Liver (tissue), 3 donors: ENCODE data around the gene PHLDA2.

Source experiments
- EGR1 ChIP-seq, 2 donors: IDR thresholded peaks; 2 replicates each; pipeline ENCODE4 v1.6.1; 2016 to 2018; ENCODE audit warnings: antibody characterized with exemption in 2 of 2, low read depth in 2 of 2
- GABPA ChIP-seq, 2 donors: IDR thresholded peaks in 1 of 2; conservative IDR thresholded peaks in 1 of 2; 2 replicates each; pipeline ENCODE4 v1.6.1; 2016; ENCODE audit warnings: antibody characterized with exemption in 2 of 2, mild to moderate bottlenecking in 1 of 2, moderate library complexity in 1 of 2
- HNF4A ChIP-seq, 2 donors: conservative IDR thresholded peaks; 2 replicates each; pipeline ENCODE4 v1.6.1; 2016; ENCODE audit warnings: antibody characterized with exemption in 2 of 2, mild to moderate bottlenecking in 2 of 2
- RAD21 ChIP-seq, 2 donors: IDR thresholded peaks; 2 replicates each; pipeline ENCODE4 v1.6.1; 2016; ENCODE audit warnings: antibody characterized with exemption in 2 of 2, mild to moderate bottlenecking in 2 of 2
- RXRA ChIP-seq, 2 donors: IDR thresholded peaks; 2 replicates each; pipeline ENCODE4 v1.6.1; 2017 to 2018; ENCODE audit warnings: antibody characterized with exemption in 2 of 2, mild to moderate bottlenecking in 1 of 2
- SP1 ChIP-seq: IDR thresholded peaks from 2 replicates; pipeline ENCODE4 v1.6.1; 2018; ENCODE audit warnings: antibody characterized with exemption, mild to moderate bottlenecking
- TAF1 ChIP-seq: conservative IDR thresholded peaks from 2 replicates; pipeline ENCODE4 v1.6.1; 2016; ENCODE audit warnings: antibody characterized with exemption, mild to moderate bottlenecking
- YY1 ChIP-seq: IDR thresholded peaks from 2 replicates; pipeline ENCODE4 v1.6.1; 2016; ENCODE audit warnings: antibody characterized with exemption, mild to moderate bottlenecking
- TF ChIP-seq, protein P1 (sequence below): fragments of 150-350 bp; IDR thresholded peaks from 2 replicates; pipeline ENCODE4 v1.5.1; 2017; ENCODE audit warnings: improper control_type of control experiment, low read depth, low read length; ENCODE audit not compliant: missing input control
- TF ChIP-seq, protein P2 (sequence below): IDR thresholded peaks from 2 replicates; pipeline ENCODE4 v1.6.1; 2016; ENCODE audit warnings: antibody characterized with exemption
- TF ChIP-seq, protein P3 (sequence below): IDR thresholded peaks from 2 replicates; pipeline ENCODE4 v1.6.1; 2016; ENCODE audit warnings: antibody characterized with exemption
- TF ChIP-seq, protein P4 (sequence below): IDR thresholded peaks from 2 replicates; pipeline ENCODE4 v1.6.1; 2016; ENCODE audit warnings: antibody characterized with exemption
- donor health status: healthy.
- donor health status: healthy.

DNA sequence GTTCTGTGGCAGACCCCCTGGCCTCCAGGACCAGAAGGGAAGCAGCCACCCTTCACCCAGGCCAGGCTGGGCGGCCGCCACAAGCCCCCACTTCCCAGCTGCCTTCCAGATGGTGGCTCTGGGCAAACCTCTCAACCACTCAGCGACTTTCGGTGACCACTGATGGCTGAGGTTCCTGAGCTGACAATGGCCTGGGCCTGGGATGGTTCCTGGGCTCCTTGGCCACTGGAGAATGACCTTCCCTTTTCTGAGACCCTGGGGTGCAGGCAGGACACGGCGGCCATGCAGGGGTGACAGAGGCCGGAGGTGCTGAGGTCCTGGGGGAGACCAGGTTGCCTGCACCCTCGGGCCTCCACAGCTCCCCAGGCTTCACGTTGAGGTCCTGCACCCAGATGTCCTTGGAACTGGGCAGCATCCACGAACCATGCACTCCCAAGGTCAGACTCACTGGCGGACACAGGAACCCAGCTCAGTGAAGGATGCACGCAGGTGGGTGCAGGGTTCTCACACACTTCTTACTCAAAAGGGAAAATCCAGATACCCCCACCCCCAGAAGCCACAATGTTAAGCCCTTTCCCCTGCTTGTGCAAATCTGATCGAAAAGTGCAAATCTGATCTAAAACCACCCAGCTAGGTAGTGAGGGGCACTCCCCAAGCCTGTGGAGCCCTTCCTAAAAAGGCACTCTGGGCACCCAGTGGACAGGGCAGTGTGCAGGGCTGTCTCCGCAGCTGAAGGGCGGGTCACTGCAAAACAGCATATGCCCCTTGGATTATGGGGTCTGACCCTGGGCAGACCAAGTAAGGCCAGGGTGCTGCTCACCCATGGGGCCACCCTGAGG, 13.9 kb upstream of the PHLDA2 start:
- TF ChIP-seq, protein P1, sequence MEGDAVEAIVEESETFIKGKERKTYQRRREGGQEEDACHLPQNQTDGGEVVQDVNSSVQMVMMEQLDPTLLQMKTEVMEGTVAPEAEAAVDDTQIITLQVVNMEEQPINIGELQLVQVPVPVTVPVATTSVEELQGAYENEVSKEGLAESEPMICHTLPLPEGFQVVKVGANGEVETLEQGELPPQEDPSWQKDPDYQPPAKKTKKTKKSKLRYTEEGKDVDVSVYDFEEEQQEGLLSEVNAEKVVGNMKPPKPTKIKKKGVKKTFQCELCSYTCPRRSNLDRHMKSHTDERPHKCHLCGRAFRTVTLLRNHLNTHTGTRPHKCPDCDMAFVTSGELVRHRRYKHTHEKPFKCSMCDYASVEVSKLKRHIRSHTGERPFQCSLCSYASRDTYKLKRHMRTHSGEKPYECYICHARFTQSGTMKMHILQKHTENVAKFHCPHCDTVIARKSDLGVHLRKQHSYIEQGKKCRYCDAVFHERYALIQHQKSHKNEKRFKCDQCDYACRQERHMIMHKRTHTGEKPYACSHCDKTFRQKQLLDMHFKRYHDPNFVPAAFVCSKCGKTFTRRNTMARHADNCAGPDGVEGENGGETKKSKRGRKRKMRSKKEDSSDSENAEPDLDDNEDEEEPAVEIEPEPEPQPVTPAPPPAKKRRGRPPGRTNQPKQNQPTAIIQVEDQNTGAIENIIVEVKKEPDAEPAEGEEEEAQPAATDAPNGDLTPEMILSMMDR = no peak
- TF ChIP-seq SP1 (no peak), EGR1 (IDR thresholded peaks at IDR 0.05; ENCODE audit: low read depth in 2 of 2) (no peak), HNF4A (conservative IDR thresholded peaks at IDR 0.05) (no peak), YY1 (no peak), RAD21 (IDR thresholded peaks at IDR 0.05) (no peak), GABPA (IDR thresholded peaks at IDR 0.05 in 1 of 2, conservative IDR thresholded peaks at IDR 0.05 in 1 of 2) (no peak), RXRA (IDR thresholded peaks at IDR 0.05) (no peak), TAF1 (no peak)
- TF ChIP-seq, protein P2, sequence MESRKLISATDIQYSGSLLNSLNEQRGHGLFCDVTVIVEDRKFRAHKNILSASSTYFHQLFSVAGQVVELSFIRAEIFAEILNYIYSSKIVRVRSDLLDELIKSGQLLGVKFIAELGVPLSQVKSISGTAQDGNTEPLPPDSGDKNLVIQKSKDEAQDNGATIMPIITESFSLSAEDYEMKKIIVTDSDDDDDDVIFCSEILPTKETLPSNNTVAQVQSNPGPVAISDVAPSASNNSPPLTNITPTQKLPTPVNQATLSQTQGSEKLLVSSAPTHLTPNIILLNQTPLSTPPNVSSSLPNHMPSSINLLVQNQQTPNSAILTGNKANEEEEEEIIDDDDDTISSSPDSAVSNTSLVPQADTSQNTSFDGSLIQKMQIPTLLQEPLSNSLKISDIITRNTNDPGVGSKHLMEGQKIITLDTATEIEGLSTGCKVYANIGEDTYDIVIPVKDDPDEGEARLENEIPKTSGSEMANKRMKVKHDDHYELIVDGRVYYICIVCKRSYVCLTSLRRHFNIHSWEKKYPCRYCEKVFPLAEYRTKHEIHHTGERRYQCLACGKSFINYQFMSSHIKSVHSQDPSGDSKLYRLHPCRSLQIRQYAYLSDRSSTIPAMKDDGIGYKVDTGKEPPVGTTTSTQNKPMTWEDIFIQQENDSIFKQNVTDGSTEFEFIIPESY = no peak
- TF ChIP-seq, protein P3, sequence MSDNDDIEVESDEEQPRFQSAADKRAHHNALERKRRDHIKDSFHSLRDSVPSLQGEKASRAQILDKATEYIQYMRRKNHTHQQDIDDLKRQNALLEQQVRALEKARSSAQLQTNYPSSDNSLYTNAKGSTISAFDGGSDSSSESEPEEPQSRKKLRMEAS = no peak
- TF ChIP-seq, protein P4, sequence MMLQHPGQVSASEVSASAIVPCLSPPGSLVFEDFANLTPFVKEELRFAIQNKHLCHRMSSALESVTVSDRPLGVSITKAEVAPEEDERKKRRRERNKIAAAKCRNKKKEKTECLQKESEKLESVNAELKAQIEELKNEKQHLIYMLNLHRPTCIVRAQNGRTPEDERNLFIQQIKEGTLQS = no peak
